Keratinocyte (primary cell): Measurements from ENCODE around the gene SP1. TPM values are rescaled to one million over a fixed set of nuclear protein-coding genes. Genes with fewer than 3 reads are reported as not detected.

ENCODE experiments used
- DNase-seq: peaks from one replicate; pipeline ENCODE4 v3.0.0-alpha.2; 2011; ENCODE audit warnings: low read depth, missing footprints, low spot score
- FAIRE-seq: peaks from 2 replicates; lab custom pipeline; 2011; peaks lifted over from hg19 to GRCh38; lab: Jason Lieb, UNC
- H2AFZ ChIP-seq: 2 replicates; pipeline ENCODE4 v1.6.0; 2012; ENCODE audit warnings: low read length, control low read depth, inconsistent platforms; ENCODE audit not compliant: control insufficient read depth
- H3K27ac ChIP-seq: 2 replicates; pipeline ENCODE4 v1.5.1; 2011; ENCODE audit warnings: low read length; ENCODE audit not compliant: control insufficient read depth, insufficient read depth
- H3K27me3 ChIP-seq: 3 replicates; pipeline ENCODE4 v1.6.0; 2011; ENCODE audit warnings: low read length; ENCODE audit not compliant: control insufficient read depth, insufficient read depth; ENCODE audit errors: extremely low read depth
- H3K36me3 ChIP-seq, 2 experiments: 2 replicates in 1 of 2; 3 replicates in 1 of 2; pipeline ENCODE4 v1.5.1; 2011; ENCODE audit warnings: low read length in 2 of 2, mild to moderate bottlenecking in 1 of 2; ENCODE audit not compliant: control insufficient read depth in 2 of 2, insufficient read depth in 2 of 2; ENCODE audit errors: extremely low read depth in 1 of 2
- H3K4me1 ChIP-seq: 3 replicates; pipeline ENCODE4 v1.5.1; 2011; ENCODE audit warnings: low read length; ENCODE audit not compliant: control insufficient read depth, insufficient read depth; ENCODE audit errors: extremely low read depth
- H3K4me2 ChIP-seq: 3 replicates; pipeline ENCODE4 v1.6.0; 2011; ENCODE audit warnings: low read depth, low read length; ENCODE audit not compliant: control insufficient read depth, insufficient read depth; ENCODE audit errors: extremely low read depth
- H3K4me3 ChIP-seq, 3 experiments: fragments of 200-600 bp in 1 of 3; sonication (generic) in 1 of 3; 2 replicates in 2 of 3; 3 replicates in 1 of 3; pipeline ENCODE4 v1.5.1; 2011 to 2016; ENCODE audit warnings: low read length in 3 of 3, mild to moderate bottlenecking in 3 of 3, control low read depth in 2 of 3, inconsistent platforms in 1 of 3, low read depth in 1 of 3, mixed read lengths in 1 of 3, mixed run types in 1 of 3, moderate library complexity in 1 of 3; ENCODE audit not compliant: control insufficient read depth in 2 of 3, insufficient read depth in 2 of 3; ENCODE audit errors: extremely low read depth in 1 of 3
- H3K79me2 ChIP-seq: 2 replicates; pipeline ENCODE4 v1.6.0; 2012; ENCODE audit warnings: low read length; ENCODE audit not compliant: control insufficient read depth, insufficient read depth
- H3K9ac ChIP-seq: 3 replicates; pipeline ENCODE4 v1.6.0; 2011; ENCODE audit warnings: low read length; ENCODE audit not compliant: control insufficient read depth, insufficient read depth; ENCODE audit errors: extremely low read depth
- H3K9me1 ChIP-seq: 3 replicates; pipeline ENCODE4 v1.6.0; 2011; ENCODE audit warnings: low read length; ENCODE audit not compliant: control insufficient read depth, insufficient read depth; ENCODE audit errors: extremely low read depth
- H3K9me3 ChIP-seq: 2 replicates; pipeline ENCODE4 v1.5.1; 2012; ENCODE audit warnings: low read depth, low read length; ENCODE audit not compliant: control insufficient read depth
- H4K20me1 ChIP-seq: 3 replicates; pipeline ENCODE4 v1.6.0; 2011; ENCODE audit warnings: low read length; ENCODE audit not compliant: control insufficient read depth, insufficient read depth; ENCODE audit errors: extremely low read depth
- EZH2 ChIP-seq: IDR thresholded peaks from one replicate; pipeline ENCODE4 v1.6.1; 2012; ENCODE audit warnings: inconsistent platforms, mild to moderate bottlenecking, low read length, moderate library complexity
- dilution Hi-C: fragments of 300-500 bp; cut with MboI; formaldehyde crosslinking; loops from one replicate; pipeline ENCODE4 v1.7.0; 2020; ENCODE audit warnings: low sequenced_read_pairs; ENCODE audit not compliant: extremely low pct_ligation_motif_present
- polyA plus RNA-seq, 5 experiments: library from polyadenylated mRNA; depleted of rRNA in 3 of 5; stranded (reverse) in 3 of 5; stranded (forward) in 1 of 5; unstranded in 1 of 5; fragments of >200 nt; gene quantifications; 1 replicate in 1 of 5; 2 replicates in 3 of 5; 3 replicates in 1 of 5; pipeline versions ENCODE4 v1.2.1 to v1.2.3, GENCODE V29; 2011 to 2012; ENCODE audit warnings: missing spikeins in 2 of 5, low read depth in 1 of 5, low replicate concordance in 1 of 5
- TF ChIP-seq, protein P1 (sequence below), 3 experiments: IDR thresholded peaks in 1 of 3; conservative IDR thresholded peaks in 1 of 3; optimal IDR thresholded peaks in 1 of 3; 2 replicates in 2 of 3; 3 replicates in 1 of 3; pipeline versions ENCODE3 to v1.5.1; 2011; ENCODE audit warnings: low read length in 3 of 3, mild to moderate bottlenecking in 3 of 3, moderate library complexity in 2 of 3, control low read depth in 1 of 3, inconsistent platforms in 1 of 3; ENCODE audit not compliant: insufficient read depth in 2 of 3; ENCODE audit errors: extremely low read depth in 1 of 3

Gene SP1
- polyA plus RNA-seq, 1 donor (not counting 4 experiments of a cell fraction or from before 2014, with no cell fraction given) = 30.7 TPM

DNA sequence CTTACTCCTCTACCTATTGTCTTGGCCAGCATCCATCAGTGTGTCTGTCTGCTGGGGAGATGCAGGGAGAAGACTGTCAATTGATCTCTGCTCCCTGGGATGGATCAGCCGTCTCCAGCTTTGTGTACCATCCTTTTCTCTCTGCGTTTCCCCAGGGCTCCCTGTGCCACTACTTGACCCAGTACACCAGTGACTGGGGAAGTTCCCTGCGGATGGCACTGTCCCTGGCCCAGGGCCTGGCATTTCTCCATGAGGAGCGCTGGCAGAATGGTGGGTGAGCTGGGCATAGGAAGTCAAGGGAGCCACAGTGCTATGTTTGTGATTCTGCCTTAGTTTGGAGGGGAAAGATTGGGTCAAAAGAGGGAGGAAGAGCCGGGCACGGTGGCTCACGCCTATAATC, 48.8 kb downstream of the SP1 start:
- Histone ChIP-seq H3K4me2 (peak overlapping the region; percentile 20), H3K27me3 (no peaks in the 10 kb centered on the region), H3K9ac (no peak overlapping the region), H3K27ac (peak overlapping the region; percentile 29), H4K20me1 (no peaks in the 10 kb centered on the region), H3K4me1 (peaks cover 16% of the 10 kb centered on the region), H3K4me3 (no peak overlapping the region), H3K9me1 (peaks cover 9% of the 10 kb centered on the region), H3K9me3 (no peaks in the 10 kb centered on the region), H3K36me3 (no peaks in the 10 kb centered on the region), H2AFZ (no peak overlapping the region), H3K79me2 (no peaks in the 10 kb centered on the region)
- FAIRE-seq = no peak
- DNase-seq = no peak
- TF ChIP-seq EZH2 = no peak
- TF ChIP-seq, protein P1, sequence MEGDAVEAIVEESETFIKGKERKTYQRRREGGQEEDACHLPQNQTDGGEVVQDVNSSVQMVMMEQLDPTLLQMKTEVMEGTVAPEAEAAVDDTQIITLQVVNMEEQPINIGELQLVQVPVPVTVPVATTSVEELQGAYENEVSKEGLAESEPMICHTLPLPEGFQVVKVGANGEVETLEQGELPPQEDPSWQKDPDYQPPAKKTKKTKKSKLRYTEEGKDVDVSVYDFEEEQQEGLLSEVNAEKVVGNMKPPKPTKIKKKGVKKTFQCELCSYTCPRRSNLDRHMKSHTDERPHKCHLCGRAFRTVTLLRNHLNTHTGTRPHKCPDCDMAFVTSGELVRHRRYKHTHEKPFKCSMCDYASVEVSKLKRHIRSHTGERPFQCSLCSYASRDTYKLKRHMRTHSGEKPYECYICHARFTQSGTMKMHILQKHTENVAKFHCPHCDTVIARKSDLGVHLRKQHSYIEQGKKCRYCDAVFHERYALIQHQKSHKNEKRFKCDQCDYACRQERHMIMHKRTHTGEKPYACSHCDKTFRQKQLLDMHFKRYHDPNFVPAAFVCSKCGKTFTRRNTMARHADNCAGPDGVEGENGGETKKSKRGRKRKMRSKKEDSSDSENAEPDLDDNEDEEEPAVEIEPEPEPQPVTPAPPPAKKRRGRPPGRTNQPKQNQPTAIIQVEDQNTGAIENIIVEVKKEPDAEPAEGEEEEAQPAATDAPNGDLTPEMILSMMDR (optimal IDR thresholded peaks at IDR 0.05 in 1 of 3, IDR thresholded peaks at IDR 0.05 in 1 of 3, conservative IDR thresholded peaks at IDR 0.05 in 1 of 3; ENCODE audit: extremely low read depth in 1 of 3, insufficient read depth in 2 of 3, low read length in 3 of 3) = no peak
- dilution Hi-C loops = no loop called here

DNA sequence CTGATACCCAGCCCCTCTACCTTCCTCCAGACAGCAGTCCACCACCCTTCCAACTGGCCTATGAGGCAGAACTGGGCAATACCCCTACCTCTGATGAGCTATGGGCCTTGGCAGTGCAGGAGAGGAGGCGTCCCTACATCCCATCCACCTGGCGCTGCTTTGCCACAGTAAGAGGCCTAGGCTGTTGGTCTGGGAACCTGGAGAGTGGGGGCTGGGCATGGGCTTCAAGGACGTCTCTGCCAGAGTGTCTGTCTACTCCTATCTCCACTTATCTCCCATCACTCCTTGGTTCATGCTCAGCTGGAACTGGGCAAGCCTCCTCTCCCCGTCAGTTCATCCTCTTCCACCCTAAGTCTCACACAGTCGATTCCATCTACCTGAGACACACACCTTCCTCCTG, 50.1 kb downstream of the SP1 start:
- no peak overlapping the region for H2AFZ ChIP-seq
- H3K4me1 ChIP-seq = peaks cover 16% of the 10 kb centered on the region
- H3K9ac ChIP-seq = no peak overlapping the region
- no peaks in the 10 kb centered on the region for H3K36me3 ChIP-seq
- no peaks in the 10 kb centered on the region for H3K79me2 ChIP-seq
- no peaks in the 10 kb centered on the region for H4K20me1 ChIP-seq
- no peak for TF ChIP-seq EZH2
- TF ChIP-seq, protein P1 (optimal IDR thresholded peaks at IDR 0.05 in 1 of 3, IDR thresholded peaks at IDR 0.05 in 1 of 3, conservative IDR thresholded peaks at IDR 0.05 in 1 of 3; ENCODE audit: extremely low read depth in 1 of 3, insufficient read depth in 2 of 3, low read length in 3 of 3) = no peak
- FAIRE-seq (no peak), DNase-seq (no peak)
- no peak overlapping the region for H3K27ac ChIP-seq
- dilution Hi-C loops = no loop called here
- H3K4me2 ChIP-seq = no peak overlapping the region
- peaks cover 9% of the 10 kb centered on the region for H3K9me1 ChIP-seq
- no peaks in the 10 kb centered on the region for H3K27me3 ChIP-seq
- H3K9me3 ChIP-seq = no peaks in the 10 kb centered on the region
- H3K4me3 ChIP-seq = no peak overlapping the region
